H9 (cell line): ENCODE data around the gene WDR59. TPM values are rescaled to one million over a fixed set of nuclear protein-coding genes. Genes with fewer than 3 reads are reported as not detected.

ENCODE experiments used
- DNase-seq: peaks from one replicate; pipeline ENCODE4 v3.0.0-alpha.2; 2017
- H2AFZ ChIP-seq: one replicate; pipeline ENCODE4 v1.6.1; 2013; ENCODE audit warnings: mild to moderate bottlenecking, low read length, control low read depth, moderate library complexity
- H2AK5ac ChIP-seq: 2 replicates; pipeline ENCODE4 v1.6.1; 2013; ENCODE audit warnings: low read length, control low read depth, mixed read lengths; ENCODE audit not compliant: insufficient read length
- H2BK120ac ChIP-seq: one replicate; pipeline ENCODE4 v1.6.1; 2013; ENCODE audit warnings: low read depth, mild to moderate bottlenecking, low read length, control low read depth, inconsistent platforms; ENCODE audit not compliant: poor library complexity, severe bottlenecking
- H2BK12ac ChIP-seq: 2 replicates; pipeline ENCODE4 v1.6.1; 2013; ENCODE audit warnings: low read length, control low read depth, mixed read lengths, low read depth; ENCODE audit not compliant: insufficient read length
- H2BK15ac ChIP-seq: 2 replicates; pipeline ENCODE4 v1.6.1; 2013; ENCODE audit warnings: low read depth, low read length, control low read depth
- H2BK20ac ChIP-seq: one replicate; pipeline ENCODE4 v1.6.1; 2013; ENCODE audit warnings: low read depth, mild to moderate bottlenecking, low read length, control low read depth, inconsistent platforms; ENCODE audit not compliant: poor library complexity, severe bottlenecking
- H2BK5ac ChIP-seq: 2 replicates; pipeline ENCODE4 v1.6.1; 2013; ENCODE audit warnings: low read length, control low read depth, mixed read lengths; ENCODE audit not compliant: insufficient read length
- H3K14ac ChIP-seq: 2 replicates; pipeline ENCODE4 v1.6.1; 2013; ENCODE audit warnings: low read length, control low read depth; ENCODE audit not compliant: insufficient read depth
- H3K18ac ChIP-seq: 2 replicates; pipeline ENCODE4 v1.6.1; 2013; ENCODE audit warnings: low read depth, mild to moderate bottlenecking, mixed read lengths, low read length, control low read depth; ENCODE audit not compliant: insufficient read length
- H3K23ac ChIP-seq: 2 replicates; pipeline ENCODE4 v1.6.1; 2013; ENCODE audit warnings: low read length, control low read depth, mixed read lengths, low read depth; ENCODE audit not compliant: insufficient read length
- H3K23me2 ChIP-seq: 2 replicates; pipeline ENCODE4 v1.6.1; 2013; ENCODE audit warnings: low read depth, mild to moderate bottlenecking, mixed read lengths, low read length, control low read depth; ENCODE audit not compliant: insufficient read length, poor library complexity, severe bottlenecking
- H3K27ac ChIP-seq: 2 replicates; pipeline ENCODE4 v1.5.1; 2013; ENCODE audit warnings: low read length, control low read depth, mixed read lengths, low read depth; ENCODE audit not compliant: insufficient read length
- H3K27me3 ChIP-seq: 2 replicates; pipeline ENCODE4 v1.6.1; 2013; ENCODE audit warnings: low read length, control low read depth, inconsistent platforms; ENCODE audit not compliant: insufficient read depth
- H3K4ac ChIP-seq: 2 replicates; pipeline ENCODE4 v1.6.1; 2013; ENCODE audit warnings: low read depth, mild to moderate bottlenecking, control low read depth, inconsistent platforms, low read length, moderate library complexity
- H3K4me1 ChIP-seq: 2 replicates; pipeline ENCODE4 v1.6.1; 2013; ENCODE audit warnings: low read length, control low read depth, inconsistent platforms; ENCODE audit not compliant: insufficient read depth
- H3K4me2 ChIP-seq: 2 replicates; pipeline ENCODE4 v1.6.1; 2013; ENCODE audit warnings: low read length, control low read depth, mixed read lengths; ENCODE audit not compliant: insufficient read length, insufficient read depth
- H3K56ac ChIP-seq: 2 replicates; pipeline ENCODE4 v1.6.1; 2013; ENCODE audit warnings: low read depth, mild to moderate bottlenecking, mixed read lengths, low read length, control low read depth; ENCODE audit not compliant: insufficient read length
- H3K79me1 ChIP-seq: 2 replicates; pipeline ENCODE4 v1.6.1; 2013; ENCODE audit warnings: low read depth, mild to moderate bottlenecking, moderate library complexity, low read length, control low read depth, inconsistent platforms; ENCODE audit not compliant: insufficient read depth, poor library complexity, severe bottlenecking
- H3K79me2 ChIP-seq: 2 replicates; pipeline ENCODE4 v1.6.1; 2013; ENCODE audit warnings: low read length, control low read depth, inconsistent platforms; ENCODE audit not compliant: insufficient read depth
- H3K9ac ChIP-seq: 2 replicates; pipeline ENCODE4 v1.6.1; 2013; ENCODE audit warnings: low read length, control low read depth, mixed read lengths; ENCODE audit not compliant: insufficient read length; ENCODE audit errors: extremely low read depth
- H3K9me3 ChIP-seq: one replicate; pipeline ENCODE4 v1.6.1; 2013; ENCODE audit warnings: low read depth, low read length, inconsistent platforms; ENCODE audit not compliant: control insufficient read depth
- H3T11ph ChIP-seq: one replicate; pipeline ENCODE4 v1.6.1; 2013; ENCODE audit warnings: mild to moderate bottlenecking, low read length, control low read depth, inconsistent platforms
- H4K20me1 ChIP-seq: one replicate; pipeline ENCODE4 v1.6.1; 2013; ENCODE audit not compliant: control insufficient read depth, insufficient read length, insufficient read depth
- H4K5ac ChIP-seq: 2 replicates; pipeline ENCODE4 v1.6.1; 2013; ENCODE audit warnings: low read depth, mild to moderate bottlenecking, mixed read lengths, low read length, control low read depth; ENCODE audit not compliant: insufficient read length
- H4K8ac ChIP-seq: replicated peaks from 2 replicates; pipeline ENCODE4 v1.6.1; 2013; ENCODE audit warnings: low read length, control low read depth, mixed read lengths, low read depth; ENCODE audit not compliant: insufficient read length
- H4K91ac ChIP-seq: 2 replicates; pipeline ENCODE4 v1.6.1; 2013; ENCODE audit warnings: low read depth, mild to moderate bottlenecking, moderate library complexity, mixed read lengths, low read length, control low read depth; ENCODE audit not compliant: insufficient read length
- H3K27ac Mint-ChIP-seq, 3 experiments: 2 replicates in 2 of 3; 3 replicates in 1 of 3; pipeline ENCODE4 v1.8.0; 2020 to 2021; ENCODE audit warnings: mixed read lengths in 3 of 3, mild to moderate bottlenecking in 1 of 3, moderate library complexity in 1 of 3
- H3K27me3 Mint-ChIP-seq: 2 replicates; pipeline ENCODE4 v1.8.0; 2021; ENCODE audit warnings: low read depth, mild to moderate bottlenecking, moderate library complexity, mixed read lengths
- H3K36me3 Mint-ChIP-seq, 3 experiments: 2 replicates in 2 of 3; 3 replicates in 1 of 3; pipeline ENCODE4 v1.8.0; 2020 to 2021; ENCODE audit warnings: low read depth in 3 of 3, mixed read lengths in 3 of 3; ENCODE audit not compliant: insufficient read depth in 1 of 3
- H3K4me1 Mint-ChIP-seq, 2 experiments: 2 replicates each; pipeline ENCODE4 v1.8.0; 2020; ENCODE audit warnings: mixed read lengths in 2 of 2
- H3K4me3 Mint-ChIP-seq, 2 experiments: 2 replicates in 1 of 2; 3 replicates in 1 of 2; pipeline ENCODE4 v1.8.0; 2020 to 2021; ENCODE audit warnings: mild to moderate bottlenecking in 2 of 2, mixed read lengths in 2 of 2, moderate library complexity in 1 of 2
- H3K9me3 Mint-ChIP-seq, 2 experiments: 2 replicates in 1 of 2; 3 replicates in 1 of 2; pipeline ENCODE4 v1.8.0; 2020; ENCODE audit warnings: mild to moderate bottlenecking in 2 of 2, mixed read lengths in 2 of 2, moderate library complexity in 1 of 2
- CTCF ChIP-seq: fragments of 200-600 bp; sonication (generic); conservative IDR thresholded peaks from 3 replicates; pipeline ENCODE4 v1.8.0; 2021; ENCODE audit warnings: antibody characterized with exemption, mild to moderate bottlenecking
- WGBS: extraction: QIAGEN DNeasy Blood & Tissue Kit; methylation state at CpG from one replicate; pipeline ENCODE4 v1.1.7; 2013; ENCODE audit warnings: missing lambda C conversion rate, low lambda C conversion rate, mixed read lengths; ENCODE audit not compliant: insufficient read length; ENCODE audit errors: extremely low coverage; 5-methylcytosine and 5-hydroxymethylcytosine counted together
- total RNA-seq: library from RNA; stranded (reverse); gene quantifications from 2 replicates; pipeline ENCODE4 v1.2.1, GENCODE V29; 2021

WDR59 gene
- total RNA-seq, 1 experiment from 2014 or later: 97.5 TPM

DNA sequence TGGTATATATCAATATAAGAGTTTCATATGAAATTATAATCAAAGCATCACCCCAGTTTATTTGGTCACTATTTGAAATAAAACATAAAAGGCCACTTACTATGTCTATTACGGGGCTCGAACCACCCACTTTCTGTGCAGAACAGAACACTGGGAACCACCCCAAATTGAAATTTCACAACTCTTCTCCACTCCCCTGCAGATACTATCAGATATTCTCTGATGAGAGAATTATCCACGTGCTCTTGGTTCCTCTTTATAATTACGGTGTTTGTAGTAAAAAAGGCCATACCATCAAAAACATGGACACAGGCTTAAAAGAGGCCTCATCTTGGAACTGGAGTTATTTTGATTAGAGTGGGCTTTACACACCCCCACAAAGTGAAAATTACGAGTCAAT is 82.8 kb downstream of the WDR59 start:
- H3K79me2 ChIP-seq: no peaks in the 10 kb centered on the region
- H3K9me3 Mint-ChIP-seq: no peaks in the 10 kb centered on the region
- no peak overlapping the region for H4K5ac ChIP-seq
- no peak overlapping the region for H3K56ac ChIP-seq
- H4K8ac ChIP-seq: no peak overlapping the region
- DNase-seq: no peak
- H2BK120ac ChIP-seq: no peak overlapping the region
- no peak overlapping the region for H3T11ph ChIP-seq
- H4K91ac ChIP-seq: no peak overlapping the region
- H3K27ac ChIP-seq: no peak overlapping the region
- no peak overlapping the region for H3K9ac ChIP-seq
- no peak overlapping the region; a peak in 1 of 7 replicates for H3K27ac Mint-ChIP-seq
- H2AFZ ChIP-seq: no peak overlapping the region
- no peak overlapping the region for H3K4me2 ChIP-seq
- H3K4me1 Mint-ChIP-seq: peaks cover 14 to 16% of the 10 kb centered on the region in 2 experiments
- no peaks in the 10 kb centered on the region for H3K79me1 ChIP-seq
- no peaks in the 10 kb centered on the region for H3K27me3 Mint-ChIP-seq
- H3K23ac ChIP-seq: no peak overlapping the region
- no peaks in the 10 kb centered on the region for H3K23me2 ChIP-seq
- no peak overlapping the region for H2BK12ac ChIP-seq
- H3K27me3 ChIP-seq: no peaks in the 10 kb centered on the region
- H2AK5ac ChIP-seq: no peak overlapping the region
- no peak overlapping the region for H3K4me3 Mint-ChIP-seq
- no peak overlapping the region for H3K14ac ChIP-seq
- no peaks in the 10 kb centered on the region for H3K9me3 ChIP-seq
- WGBS: no CpG with 5 or more reads among the region's 5 CpGs
- no peaks in the 10 kb centered on the region for H3K4me1 ChIP-seq
- H3K18ac ChIP-seq: no peak overlapping the region
- peaks cover 21 to 57% (median 33%) of the 10 kb centered on the region in 3 experiments for H3K36me3 Mint-ChIP-seq
- H2BK5ac ChIP-seq: no peak overlapping the region
- no peak overlapping the region for H3K4ac ChIP-seq
- H2BK20ac ChIP-seq: no peak overlapping the region
- H4K20me1 ChIP-seq: no peaks in the 10 kb centered on the region
- no peak overlapping the region for H2BK15ac ChIP-seq
- no peak for TF ChIP-seq CTCF
